Activated CD4-positive, alpha-beta T cell treated with anti-CD3 and anti-CD28 coated beads for 4 hours (primary cell): ENCODE data around the gene LMTK2.

Experiments used
- DNase-seq, 2 donors: peaks; one replicate each; pipeline ENCODE4 v3.0.0-alpha.2; 2020

LMTK2 gene

GRCh38 chr7:98138672-98139071 lies 32.0 kb downstream of the LMTK2 start:
- no peak for DNase-seq

GRCh38 chr7:98142658-98143057 lies 36.0 kb downstream of the LMTK2 start:
- DNase-seq = no peak

GRCh38 chr7:98148607-98149006 lies 41.9 kb downstream of the LMTK2 start:
- DNase-seq = no peak

GRCh38 chr7:98149116-98149692 lies 42.5 kb downstream of the LMTK2 start:
- DNase-seq = no peak

GRCh38 chr7:98151884-98152283 lies 45.2 kb downstream of the LMTK2 start:
- DNase-seq = no peak

GRCh38 chr7:98156700-98157099 lies 50.0 kb downstream of the LMTK2 start:
- no peak for DNase-seq

GRCh38 chr7:98157761-98158160 lies 51.1 kb downstream of the LMTK2 start:
- DNase-seq = no peak

- no peak for DNase-seq
Observed at GRCh38 chr7:98162758-98163157, 56.1 kb downstream of the LMTK2 start.

- DNase-seq = no peak
Observed at GRCh38 chr7:98163269-98163668, 56.6 kb downstream of the LMTK2 start.

- no peak for DNase-seq
Observed at GRCh38 chr7:98163704-98164494, 57.2 kb downstream of the LMTK2 start.

GRCh38 chr7:98165827-98166667 lies 59.4 kb downstream of the LMTK2 start:
- DNase-seq = peak; percentile 34 to 49

GRCh38 chr7:98166668-98166970 lies 60.0 kb downstream of the LMTK2 start:
- no peak for DNase-seq

GRCh38 chr7:98167653-98168052 lies 61.0 kb downstream of the LMTK2 start:
- DNase-seq = no peak

GRCh38 chr7:98168181-98168903 lies 61.7 kb downstream of the LMTK2 start:
- DNase-seq = peak; percentile 64 to 72

GRCh38 chr7:98168904-98169621 lies 62.4 kb downstream of the LMTK2 start:
- DNase-seq = no peak

GRCh38 chr7:98170966-98171365 lies 64.3 kb downstream of the LMTK2 start:
- DNase-seq = no peak

GRCh38 chr7:98171449-98171848 lies 64.8 kb downstream of the LMTK2 start:
- DNase-seq = no peak

GRCh38 chr7:98174334-98175259 lies 67.9 kb downstream of the LMTK2 start:
- no peak for DNase-seq

GRCh38 chr7:98175260-98175940 lies 68.7 kb downstream of the LMTK2 start:
- no peak for DNase-seq

GRCh38 chr7:98177553-98177952 lies 70.9 kb downstream of the LMTK2 start:
- no peak for DNase-seq

GRCh38 chr7:98178321-98178720 lies 71.7 kb downstream of the LMTK2 start:
- DNase-seq = no peak
